SK-MEL-5 (cell line): ENCODE results near the gene OR6S1. TPM values are rescaled to one million over a fixed set of nuclear protein-coding genes. Genes with fewer than 3 reads are reported as not detected.
"Not testable (repeated sequence)": the region's sequence is repeated elsewhere in the genome, so short reads cannot be mapped to it uniquely, and the experiment has no call there.

Source experiments
- DNase-seq: peaks from one replicate; pipeline ENCODE4 v3.0.0-alpha.2; 2016; ENCODE audit warnings: low read depth, low spot score
- in situ Hi-C: cut with HindIII; loops from 2 replicates; pipeline ENCODE4 v1.10.0; 2016; ENCODE audit warnings: low sequenced_read_pairs, high pct_unique_total_duplicates, low pct_unique_long_range_greater_than_20kb
- total RNA-seq: library from RNA; depleted of rRNA; stranded (reverse); fragments of >200 nt; shearing (Covaris generic); gene quantifications from 2 replicates; pipeline ENCODE4 v1.2.3, GENCODE V29; 2014

OR6S1 gene
- total RNA-seq, 1 experiment from 2014 or later: not detected

GRCh38 chr14:20679907-20680306 lies 38.4 kb upstream of the OR6S1 start:
- peak; percentile 68 for DNase-seq
- in situ Hi-C loops: no loop called here

- DNase-seq: no peak
- in situ Hi-C loops: no loop called here
Measured at GRCh38 chr14:20676072-20676471, 34.6 kb upstream of the OR6S1 start.

DNA sequence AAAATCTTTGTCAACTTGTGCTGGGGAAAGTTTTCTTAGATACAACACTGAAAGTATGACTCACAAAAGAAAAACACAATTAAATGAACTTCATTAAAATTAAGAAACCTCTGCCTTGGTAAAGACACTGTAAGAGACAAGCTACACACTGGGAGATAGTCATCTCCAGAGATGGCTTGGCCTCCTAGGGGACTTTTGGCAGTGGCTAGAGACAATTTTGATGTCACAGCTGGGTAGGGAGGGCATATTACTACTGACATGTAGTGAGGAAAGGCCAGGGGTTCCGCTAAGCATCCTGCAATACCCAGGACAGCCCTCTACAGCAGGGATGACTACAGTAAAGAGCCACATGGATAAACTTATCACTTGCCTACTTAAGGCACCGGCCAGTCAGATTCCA lies 34.2 kb upstream of the OR6S1 start:
- in situ Hi-C loops: no loop called here

DNA sequence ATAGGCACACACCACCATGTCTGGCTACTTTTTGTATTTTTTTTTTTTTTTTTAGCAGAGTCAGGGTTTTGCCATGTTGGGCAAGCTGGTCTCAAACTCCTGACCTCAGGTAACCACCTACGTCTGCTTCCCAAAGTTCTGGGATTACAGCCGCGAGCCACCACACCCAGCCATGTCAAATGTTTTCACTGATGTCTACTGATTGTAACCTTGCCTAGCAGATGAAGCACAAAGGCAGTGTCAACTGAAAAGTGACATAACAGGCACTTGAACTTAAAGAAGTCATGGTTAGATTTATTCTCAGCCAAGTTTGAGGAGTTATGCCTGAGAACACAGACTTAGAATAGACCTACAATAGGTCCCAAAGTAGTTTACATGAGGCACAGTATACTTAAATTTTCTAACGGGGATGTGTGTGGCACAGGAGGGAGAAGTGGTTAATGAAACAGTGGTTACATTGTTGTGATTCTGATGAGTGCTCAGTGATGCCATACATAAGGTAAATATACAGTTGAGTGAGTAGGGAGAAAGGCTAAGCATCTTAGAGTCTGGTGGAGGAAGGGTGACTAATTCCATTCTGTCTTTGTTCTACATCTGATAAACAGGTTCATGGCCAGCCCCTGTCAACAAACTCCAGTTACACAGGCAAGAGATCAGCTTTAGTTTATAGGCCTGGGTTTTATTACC lies 30.2 kb upstream of the OR6S1 start:
- no peak for DNase-seq
- in situ Hi-C loops: no loop called here

More for the DNA sequence above, 34.2 kb upstream of the OR6S1 start:
- DNase-seq: no peak

GRCh38 chr14:20668969-20669368 lies 27.5 kb upstream of the OR6S1 start:
- in situ Hi-C loops: no loop called here
- peak; percentile 36 for DNase-seq

GRCh38 chr14:20667957-20668356 lies 26.5 kb upstream of the OR6S1 start:
- no peak for DNase-seq
- in situ Hi-C loops: no loop called here

DNA sequence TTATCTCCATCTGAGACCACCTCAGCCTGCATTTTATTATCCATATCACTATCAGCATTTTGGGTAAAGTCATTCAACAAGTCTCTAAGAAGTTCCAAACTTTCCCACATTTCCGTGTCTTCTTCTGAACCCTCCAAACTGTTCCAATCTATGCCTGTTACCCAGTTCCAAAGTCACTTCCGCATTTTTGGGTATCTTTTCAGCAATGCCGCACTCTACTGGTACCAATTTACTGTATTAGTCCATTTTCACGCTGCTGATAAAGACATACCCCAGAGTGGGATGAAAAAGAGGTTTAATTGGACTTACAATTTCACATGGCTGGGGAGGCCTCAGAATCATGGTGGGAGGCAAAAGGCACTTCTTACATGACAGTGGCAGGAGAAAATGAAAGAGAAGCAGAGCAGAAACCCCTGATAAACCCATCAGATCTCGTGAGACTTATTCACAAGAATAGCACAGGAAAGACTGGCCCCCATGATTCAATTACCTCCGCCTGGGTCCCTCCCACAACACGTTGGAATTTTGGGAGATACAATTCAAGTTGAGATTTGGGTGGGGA lies 25.0 kb upstream of the OR6S1 start:
- in situ Hi-C loops, DNase-seq: not testable (repeated sequence)

DNA sequence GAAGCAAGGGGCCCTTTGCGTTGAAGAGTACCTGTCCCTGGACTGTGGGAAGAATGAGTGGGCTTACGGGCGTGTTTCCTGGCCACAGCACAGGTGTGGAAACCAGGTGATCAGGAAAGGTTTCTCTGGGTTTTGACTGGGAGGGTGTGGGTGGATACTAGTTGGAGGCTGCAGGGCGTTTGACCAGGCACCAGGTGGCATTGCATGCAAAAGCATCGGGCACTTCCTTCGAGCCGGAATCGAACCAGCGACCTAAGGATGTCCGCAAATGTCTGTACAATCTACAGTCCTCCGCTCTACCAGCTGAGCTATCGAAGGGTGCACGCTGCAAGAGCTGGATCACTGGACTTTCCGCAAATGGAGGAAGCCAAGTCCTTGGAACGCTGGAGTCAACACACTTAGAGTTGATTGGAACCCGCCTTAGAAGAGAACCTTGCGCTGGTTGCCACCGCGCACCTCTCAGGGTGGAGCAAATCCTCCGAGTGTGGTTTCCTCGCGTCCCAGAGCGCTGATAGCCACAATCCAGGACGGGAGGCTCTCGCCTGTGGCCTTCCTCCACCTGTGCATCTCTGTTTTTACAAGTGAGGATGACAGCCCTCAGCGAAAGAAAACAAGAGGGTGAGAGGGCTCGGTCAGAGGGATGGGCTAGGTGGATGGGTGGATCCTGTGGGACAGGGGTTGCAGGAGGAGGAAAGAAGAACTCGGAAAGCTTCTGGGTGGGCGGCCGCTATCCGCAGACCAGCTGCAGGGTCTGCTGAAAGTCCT lies 21.7 kb upstream of the OR6S1 start:
- in situ Hi-C loops: no loop called here
- peak; percentile 95 for DNase-seq

DNA sequence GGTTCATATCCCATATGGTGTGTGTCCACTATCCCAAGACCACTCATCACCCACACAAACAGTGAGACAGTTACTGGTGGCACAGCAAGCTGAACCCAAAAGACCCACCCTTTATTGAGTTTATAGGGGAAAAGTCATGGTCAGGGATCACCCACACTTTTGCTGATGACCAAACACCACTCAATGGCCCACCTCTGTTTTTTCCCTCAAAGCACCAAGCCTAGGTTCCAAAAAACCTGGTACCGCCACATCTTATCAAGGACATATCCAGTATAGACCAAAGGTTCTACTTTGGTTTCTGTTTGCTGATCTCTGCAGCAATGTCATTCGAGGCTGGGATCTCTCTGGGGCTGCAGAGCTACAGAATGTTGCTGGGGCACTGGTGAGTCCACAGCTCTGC lies 19.7 kb upstream of the OR6S1 start:
- in situ Hi-C loops: no loop called here
- DNase-seq: no peak

- in situ Hi-C loops: no loop called here
- DNase-seq: peak; percentile 14
Measured at GRCh38 chr14:20659813-20660395, 18.4 kb upstream of the OR6S1 start.

DNA sequence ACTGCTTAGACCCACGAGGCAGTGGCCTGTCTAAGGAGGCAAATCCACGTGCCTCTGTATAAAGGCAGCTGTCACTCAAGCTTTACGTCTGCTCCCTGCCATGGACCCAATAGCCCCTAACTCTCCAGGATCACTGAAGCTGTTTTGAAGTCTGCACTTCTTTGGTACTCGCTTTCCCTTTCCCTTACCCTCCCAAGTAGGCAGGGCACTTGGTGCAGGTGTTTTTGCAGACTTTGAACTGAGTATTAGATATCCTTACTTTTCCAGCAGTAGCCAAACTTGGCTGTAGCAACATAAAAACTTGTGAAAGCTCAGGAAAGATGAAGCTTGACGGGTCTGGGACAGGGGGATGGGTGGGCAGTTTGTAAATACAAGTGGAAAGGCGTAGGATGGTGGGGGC lies 17.8 kb upstream of the OR6S1 start:
- DNase-seq: no peak
- in situ Hi-C loops: no loop called here

DNA sequence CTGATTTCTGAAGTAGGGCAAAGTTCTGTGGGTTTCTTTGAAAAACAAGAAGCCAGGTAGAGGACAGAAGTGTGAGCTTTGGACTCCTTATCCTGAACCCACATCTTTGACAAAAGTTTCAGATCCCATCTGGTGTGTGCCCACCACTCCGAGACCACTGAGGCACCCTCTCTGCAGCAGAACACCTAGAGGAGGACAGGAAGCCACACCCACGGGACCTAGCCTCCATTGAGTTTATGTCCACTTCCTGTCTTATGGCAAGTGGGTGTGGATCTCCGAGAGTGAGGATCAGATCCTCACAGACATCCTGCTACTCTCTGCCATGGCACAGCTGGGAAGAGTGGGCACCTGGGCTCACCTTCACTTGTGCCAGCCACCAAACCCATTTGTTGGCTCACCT lies 16.8 kb upstream of the OR6S1 start:
- in situ Hi-C loops: no loop called here
- DNase-seq: no peak

DNA sequence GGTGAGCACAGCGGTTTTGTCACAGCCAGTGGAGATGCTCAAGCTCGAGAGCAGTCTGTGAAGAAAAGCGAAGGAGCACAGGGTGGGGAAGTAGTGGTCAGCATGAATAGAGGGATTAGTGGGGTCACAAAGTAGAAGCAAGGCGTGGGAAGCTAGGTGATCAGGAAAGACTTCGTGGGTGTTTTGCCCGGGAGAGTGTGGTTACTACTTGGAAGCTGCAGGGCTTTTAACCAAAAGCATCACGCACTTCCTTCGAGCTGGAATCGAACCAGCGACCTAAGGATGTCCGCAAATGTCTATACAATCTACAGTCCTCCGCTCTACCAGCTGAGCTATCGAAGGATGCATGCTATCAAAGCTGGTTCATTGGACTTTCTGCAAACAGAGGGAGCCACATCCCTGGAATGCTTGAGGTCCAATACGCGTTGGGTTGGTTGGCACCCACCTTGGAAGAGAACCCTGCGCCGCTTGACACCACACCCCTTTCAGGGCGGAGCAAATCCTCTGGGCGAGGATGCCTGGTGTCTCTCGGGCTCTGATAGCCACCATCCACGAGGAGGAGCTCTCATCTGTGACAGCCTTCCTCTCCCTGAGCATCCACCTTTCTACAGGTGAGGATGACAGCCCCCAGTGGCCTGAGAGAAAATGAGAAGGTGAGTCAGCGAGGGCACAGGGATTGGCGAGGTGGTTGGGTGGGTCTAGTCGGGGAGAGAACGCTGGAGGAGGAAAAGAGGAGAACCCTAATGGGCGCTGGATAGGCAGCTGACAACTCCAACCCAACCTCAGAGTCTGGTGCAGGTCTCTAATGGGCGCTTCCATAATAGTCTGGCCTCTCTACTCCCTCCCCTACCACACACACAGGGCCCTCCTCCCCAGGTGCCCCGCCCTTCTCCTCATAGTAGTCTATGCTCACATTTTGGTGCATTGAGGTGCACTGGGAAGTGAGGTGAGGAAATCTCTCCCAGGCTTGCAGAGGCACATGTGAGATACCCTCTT lies 16.0 kb upstream of the OR6S1 start:
- in situ Hi-C loops: no loop called here
- peak; percentile 88 for DNase-seq

DNA sequence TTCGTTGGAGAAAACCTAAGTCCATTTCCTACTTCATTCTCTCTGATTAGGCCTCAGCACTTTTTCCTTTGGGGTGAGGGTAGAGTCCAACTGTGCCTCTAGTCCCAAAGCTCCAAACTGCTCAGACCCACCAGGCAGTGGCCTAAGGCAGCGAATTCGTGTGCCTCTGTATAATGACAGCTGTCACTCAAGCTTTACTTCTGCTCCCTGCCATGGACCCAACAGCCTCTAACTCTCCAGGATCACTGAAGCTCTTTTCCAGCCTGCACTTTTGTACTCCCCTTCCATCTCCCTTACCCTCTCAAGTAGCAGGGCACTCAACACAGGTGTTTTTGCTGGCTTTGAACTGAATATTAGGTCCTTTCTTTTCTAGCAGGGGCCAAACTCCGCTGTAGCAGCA lies 14.8 kb upstream of the OR6S1 start:
- in situ Hi-C loops: no loop called here
- DNase-seq: no peak

DNA sequence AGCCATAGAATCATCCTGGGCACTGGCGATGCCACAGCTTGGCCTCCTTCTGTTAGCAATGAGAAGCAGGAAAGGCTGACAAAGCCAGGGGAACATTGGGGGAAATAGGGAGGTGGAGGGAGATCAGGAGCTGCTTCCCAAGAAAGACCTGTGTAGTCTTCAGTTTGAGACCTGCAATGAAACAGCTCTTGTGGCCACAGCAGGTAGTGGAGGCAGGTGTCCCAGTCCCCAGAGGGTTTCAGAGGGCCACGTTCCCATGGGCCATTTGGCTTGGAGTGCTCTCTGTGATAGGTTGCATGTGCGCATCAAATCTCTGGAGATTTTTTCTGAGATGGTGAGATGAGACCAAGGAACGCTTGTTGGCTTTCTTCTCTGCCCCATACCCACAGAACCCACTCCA lies 14.4 kb upstream of the OR6S1 start:
- in situ Hi-C loops: no loop called here

DNA sequence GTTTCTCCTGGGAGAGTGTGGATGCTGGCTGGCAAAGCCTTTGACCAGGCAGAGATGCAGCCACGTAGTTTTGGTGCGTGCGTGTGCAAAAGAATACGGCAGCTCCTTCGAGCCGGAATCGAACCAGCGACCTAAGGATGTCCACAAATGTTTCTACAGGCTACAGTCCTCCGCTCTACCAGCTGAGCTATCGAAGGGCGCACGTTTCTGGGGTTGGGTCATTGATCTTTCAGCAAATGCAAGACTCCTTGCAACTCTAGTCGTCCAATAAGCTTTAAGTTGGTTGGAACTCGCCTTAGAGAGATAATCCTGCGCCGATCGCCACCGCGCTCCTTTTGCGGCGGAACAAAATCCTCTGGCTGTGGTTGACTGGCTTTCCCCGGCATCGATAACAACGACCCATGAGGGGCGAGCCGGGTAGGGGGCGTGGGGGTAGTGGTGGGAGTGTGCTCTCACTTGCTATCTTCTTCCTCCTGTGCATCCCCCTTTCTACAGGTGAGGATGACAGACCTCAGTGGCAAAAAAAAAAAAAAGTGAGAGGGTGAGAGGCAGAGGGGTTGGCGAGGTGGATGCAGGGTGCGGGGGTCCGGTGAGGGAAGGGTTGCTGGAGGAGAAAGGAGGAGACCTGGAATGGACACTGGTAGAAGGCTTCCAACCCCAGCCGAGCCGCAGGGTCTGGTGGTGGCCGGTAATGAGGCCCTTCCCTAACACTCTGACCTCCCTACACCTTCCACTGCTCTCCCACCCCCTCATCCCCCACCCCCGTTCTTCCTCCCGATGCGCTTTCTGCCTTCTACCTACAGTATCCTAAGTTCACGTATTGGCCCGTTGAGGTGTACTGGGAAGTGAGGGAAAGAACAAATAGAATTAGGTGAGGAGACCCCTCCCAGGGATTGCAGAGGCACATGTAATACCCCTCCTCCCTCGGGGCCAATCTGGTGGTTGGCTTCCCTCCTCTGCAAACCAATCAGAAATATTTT lies 11.8 kb upstream of the OR6S1 start:
- peak; percentile 91 for DNase-seq
- in situ Hi-C loops: no loop called here

More for the DNA sequence above, 14.4 kb upstream of the OR6S1 start:
- no peak for DNase-seq
